Activated naive CD8-positive, alpha-beta T cell (primary cell): Measurements from ENCODE around the gene LINC01488.

Source experiments
- H3K27ac Mint-ChIP-seq: one replicate; pipeline ENCODE4 v1.8.0; 2021; ENCODE audit warnings: mixed read lengths
- H3K27me3 Mint-ChIP-seq: one replicate; pipeline ENCODE4 v1.8.0; 2021; ENCODE audit warnings: mixed read lengths
- H3K36me3 Mint-ChIP-seq: one replicate; pipeline ENCODE4 v1.8.0; 2021; ENCODE audit warnings: mixed read lengths
- H3K4me1 Mint-ChIP-seq: one replicate; pipeline ENCODE4 v1.8.0; 2021; ENCODE audit warnings: low read depth, mixed read lengths
- H3K4me3 Mint-ChIP-seq: one replicate; pipeline ENCODE4 v1.8.0; 2021; ENCODE audit warnings: mild to moderate bottlenecking, mixed read lengths
- H3K9me3 Mint-ChIP-seq: one replicate; pipeline ENCODE4 v1.8.0; 2021; ENCODE audit warnings: low read depth, mixed read lengths

LINC01488 gene

DNA sequence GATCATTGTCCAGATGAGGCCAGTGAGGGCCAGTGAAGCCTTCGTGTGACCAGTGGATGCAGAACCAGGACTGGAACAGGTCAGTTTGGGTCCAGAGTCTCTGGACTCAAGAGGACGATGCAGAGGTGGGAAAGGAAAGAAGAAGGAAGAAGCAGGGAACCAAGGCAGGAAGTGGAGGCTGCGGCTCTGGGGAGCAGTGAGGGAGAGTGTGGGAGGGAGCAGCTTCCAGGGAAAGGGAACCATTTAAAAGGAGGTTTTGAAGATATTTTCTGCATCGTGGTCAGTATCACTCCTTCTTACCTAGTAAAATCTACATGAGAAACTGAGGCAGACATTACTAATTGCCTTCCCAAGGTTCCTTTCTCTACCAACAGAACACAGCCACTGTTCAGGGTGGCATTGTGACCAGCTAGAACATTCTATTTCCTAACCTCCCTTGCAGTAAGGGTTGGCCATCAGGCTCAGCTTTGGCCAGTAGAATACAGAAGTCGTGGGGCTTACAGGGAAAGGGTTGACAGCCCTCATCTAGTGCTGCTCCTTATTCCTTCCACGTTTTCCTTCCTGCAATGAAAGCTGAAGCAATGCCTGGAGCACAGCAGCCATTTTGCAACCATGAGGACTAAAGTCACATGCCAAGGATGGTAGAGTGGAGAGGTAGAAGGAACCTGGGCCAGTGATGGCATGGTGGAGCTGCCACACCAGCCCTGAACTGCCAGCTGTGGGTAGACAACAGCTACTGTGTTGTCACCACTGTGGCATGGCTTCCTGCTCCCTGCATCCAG is 29.1 kb upstream of the LINC01488 start:
- H3K27ac Mint-ChIP-seq = no peak overlapping the region
- H3K27me3 Mint-ChIP-seq = peaks cover 13% of the 10 kb centered on the region
- H3K4me1 Mint-ChIP-seq = no peaks in the 10 kb centered on the region
- H3K9me3 Mint-ChIP-seq = peaks cover 3% of the 10 kb centered on the region
- H3K36me3 Mint-ChIP-seq = no peaks in the 10 kb centered on the region
- H3K4me3 Mint-ChIP-seq = no peak overlapping the region

DNA sequence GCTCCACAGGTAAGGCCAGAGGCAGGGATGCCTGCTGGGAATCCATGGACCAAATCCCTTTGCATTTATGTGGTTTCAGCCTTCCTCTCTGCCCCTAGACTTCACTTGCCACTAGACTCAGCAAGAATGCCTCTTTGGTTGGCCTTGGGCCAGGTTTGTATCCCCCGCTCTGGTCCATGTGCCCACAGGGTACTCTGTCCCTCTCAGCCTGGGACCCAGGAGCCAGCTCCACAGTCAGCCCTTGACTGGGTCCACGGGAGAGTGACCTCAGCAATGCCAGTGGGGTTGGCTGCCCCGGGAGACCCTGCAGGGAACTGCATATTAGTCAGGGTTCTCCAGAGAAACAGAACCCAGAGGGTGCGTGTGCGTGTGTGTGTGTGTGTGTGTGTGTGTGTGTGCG is 28.3 kb upstream of the LINC01488 start:
- Mint-ChIP-seq H3K4me1 (no peaks in the 10 kb centered on the region), H3K27ac (no peak overlapping the region)

DNA sequence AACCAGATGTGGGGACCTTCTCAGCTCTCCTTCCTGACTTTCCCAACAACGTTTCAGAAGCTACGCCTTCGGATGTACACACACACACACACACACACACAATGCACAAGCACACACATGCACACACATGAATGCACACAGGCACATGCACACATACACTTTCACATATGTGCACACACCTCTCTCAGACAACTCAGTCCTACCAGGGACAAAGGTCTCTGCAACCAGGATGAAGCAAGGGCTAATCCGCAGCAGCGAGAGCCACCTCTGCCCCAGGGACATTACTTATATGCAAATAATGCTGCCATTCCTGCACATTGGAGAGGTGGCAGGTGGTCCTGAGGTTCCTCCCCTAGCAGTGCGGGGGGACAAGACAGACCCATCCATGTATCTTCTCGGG is 27.4 kb upstream of the LINC01488 start:
- Mint-ChIP-seq H3K4me1 (no peaks in the 10 kb centered on the region), H3K4me3 (no peak overlapping the region), H3K27ac (no peak overlapping the region), H3K36me3 (no peaks in the 10 kb centered on the region), H3K9me3 (peaks cover 11% of the 10 kb centered on the region), H3K27me3 (peaks cover 9% of the 10 kb centered on the region)

More for the DNA sequence above, 28.3 kb upstream of the LINC01488 start:
- Mint-ChIP-seq H3K36me3 (no peaks in the 10 kb centered on the region), H3K9me3 (peaks cover 10% of the 10 kb centered on the region), H3K4me3 (no peak overlapping the region), H3K27me3 (peaks cover 13% of the 10 kb centered on the region)

DNA sequence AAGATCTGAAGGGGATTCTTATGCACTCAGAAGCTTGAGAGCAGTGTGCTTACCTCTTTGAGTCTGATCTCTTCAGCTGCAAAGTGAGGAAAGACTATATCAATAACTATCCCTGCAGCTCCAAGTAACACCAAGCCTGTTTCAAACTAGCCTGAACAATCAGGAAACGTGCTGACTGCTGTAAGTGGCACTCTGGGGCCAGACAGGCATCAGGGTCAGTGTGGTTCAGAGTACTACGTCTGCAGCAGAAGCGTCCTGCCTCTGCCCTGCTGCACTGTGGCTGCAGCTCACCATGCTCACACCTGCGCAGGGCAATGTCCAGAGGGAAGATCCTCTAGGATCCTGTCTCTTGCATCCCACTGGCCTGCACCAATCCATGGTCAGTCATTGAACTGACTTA is 25.5 kb upstream of the LINC01488 start:
- Mint-ChIP-seq H3K4me1 (no peaks in the 10 kb centered on the region), H3K9me3 (peaks cover 21% of the 10 kb centered on the region), H3K36me3 (no peaks in the 10 kb centered on the region), H3K27ac (no peak overlapping the region), H3K27me3 (peaks cover 8% of the 10 kb centered on the region), H3K4me3 (no peak overlapping the region)

DNA sequence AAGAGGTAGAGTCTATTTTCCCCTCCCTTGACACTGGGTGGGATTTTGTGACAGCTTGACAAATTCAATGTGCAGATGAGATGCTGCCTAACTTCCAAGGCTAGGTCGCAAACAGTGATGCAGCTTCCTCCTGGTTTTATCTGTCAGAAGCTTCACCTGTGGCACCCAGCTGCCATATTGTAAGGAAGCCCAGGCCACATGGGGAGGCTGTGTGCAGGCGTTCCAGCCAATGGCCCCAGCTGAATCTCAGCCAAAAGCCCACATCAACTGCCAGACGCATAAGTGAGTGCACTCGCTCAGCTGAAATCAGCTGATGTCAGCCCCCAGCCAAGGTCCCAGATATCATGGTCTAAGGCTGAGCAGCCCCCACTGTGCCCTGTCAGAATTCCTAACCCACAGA is 24.8 kb upstream of the LINC01488 start:
- Mint-ChIP-seq H3K27ac (no peak overlapping the region), H3K36me3 (peaks cover 2% of the 10 kb centered on the region), H3K27me3 (peaks cover 7% of the 10 kb centered on the region), H3K4me1 (no peaks in the 10 kb centered on the region), H3K9me3 (peaks cover 25% of the 10 kb centered on the region), H3K4me3 (no peak overlapping the region)

DNA sequence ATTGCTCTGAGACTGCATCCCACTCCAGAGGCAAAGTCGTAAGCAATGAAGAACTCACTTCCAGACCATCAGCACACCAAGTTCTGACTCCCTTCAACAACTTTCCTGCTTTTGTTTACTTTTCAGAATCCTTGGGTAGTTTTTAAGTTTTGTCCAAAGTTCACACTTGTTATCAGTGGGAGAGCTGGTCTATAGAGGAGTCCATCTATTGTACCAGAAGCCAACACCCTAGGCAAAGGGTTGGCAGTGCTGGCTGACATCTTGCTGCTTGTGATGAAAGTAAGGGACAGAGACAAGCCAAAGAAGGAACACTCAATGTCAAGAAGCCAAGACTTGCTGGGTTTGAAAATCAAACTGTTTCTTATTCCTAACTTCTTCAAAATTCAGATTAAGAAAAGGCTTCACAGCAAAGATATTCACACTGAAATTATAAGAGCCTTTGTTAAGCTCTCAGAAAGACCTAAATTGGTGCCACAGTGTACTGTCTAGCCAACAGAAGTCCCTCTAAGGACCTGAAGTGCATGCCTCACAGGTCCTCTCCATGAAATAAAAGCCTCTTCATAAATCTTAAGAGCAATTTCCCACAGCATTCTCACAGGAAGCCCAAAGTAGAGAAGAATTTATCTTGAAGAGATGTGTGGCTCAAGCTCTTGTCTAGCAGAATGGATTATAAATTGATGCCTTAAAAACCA is 21.5 kb upstream of the LINC01488 start:
- Mint-ChIP-seq H3K9me3 (peaks cover 25% of the 10 kb centered on the region), H3K36me3 (peaks cover 2% of the 10 kb centered on the region), H3K4me1 (no peaks in the 10 kb centered on the region), H3K4me3 (no peak overlapping the region), H3K27ac (no peak overlapping the region), H3K27me3 (peaks cover 11% of the 10 kb centered on the region)

DNA sequence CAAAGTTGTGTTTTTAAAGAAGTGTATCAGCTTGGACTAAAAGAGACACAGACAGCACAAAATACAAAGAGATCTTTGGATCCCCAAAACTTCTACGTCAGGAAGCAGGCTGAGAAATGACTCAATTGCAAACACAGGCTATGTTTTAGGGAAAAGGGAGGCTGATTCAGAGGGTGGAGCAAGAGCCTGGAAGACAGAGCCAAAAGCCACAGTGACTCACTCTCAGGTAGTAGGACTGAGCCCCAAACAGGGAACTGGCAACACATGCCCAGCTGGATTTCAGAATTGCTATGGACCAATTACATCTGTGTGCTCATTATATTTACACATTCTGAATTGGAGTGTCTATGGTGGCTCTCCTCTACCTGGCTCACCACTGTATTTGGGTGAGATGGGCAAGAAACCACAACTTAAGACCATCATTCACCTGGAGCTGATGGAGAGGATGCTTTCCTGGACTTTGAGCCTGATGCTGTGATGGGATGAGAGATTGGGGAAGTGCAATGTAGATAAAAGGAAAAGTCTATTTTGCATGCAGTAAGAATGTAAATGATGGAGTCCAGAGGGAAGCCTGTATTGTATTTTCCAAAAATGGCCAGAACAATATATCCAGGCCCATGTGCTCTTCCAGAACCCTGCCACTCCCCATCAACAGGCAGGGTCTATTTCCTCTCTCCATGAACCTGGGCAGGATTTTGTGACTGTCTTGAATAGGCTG is 20.8 kb upstream of the LINC01488 start:
- peaks cover 25% of the 10 kb centered on the region for H3K9me3 Mint-ChIP-seq
- peaks cover 2% of the 10 kb centered on the region for H3K36me3 Mint-ChIP-seq
- no peaks in the 10 kb centered on the region for H3K4me1 Mint-ChIP-seq
- H3K4me3 Mint-ChIP-seq = no peak overlapping the region
- H3K27me3 Mint-ChIP-seq = peaks cover 11% of the 10 kb centered on the region
- H3K27ac Mint-ChIP-seq = no peak overlapping the region

DNA sequence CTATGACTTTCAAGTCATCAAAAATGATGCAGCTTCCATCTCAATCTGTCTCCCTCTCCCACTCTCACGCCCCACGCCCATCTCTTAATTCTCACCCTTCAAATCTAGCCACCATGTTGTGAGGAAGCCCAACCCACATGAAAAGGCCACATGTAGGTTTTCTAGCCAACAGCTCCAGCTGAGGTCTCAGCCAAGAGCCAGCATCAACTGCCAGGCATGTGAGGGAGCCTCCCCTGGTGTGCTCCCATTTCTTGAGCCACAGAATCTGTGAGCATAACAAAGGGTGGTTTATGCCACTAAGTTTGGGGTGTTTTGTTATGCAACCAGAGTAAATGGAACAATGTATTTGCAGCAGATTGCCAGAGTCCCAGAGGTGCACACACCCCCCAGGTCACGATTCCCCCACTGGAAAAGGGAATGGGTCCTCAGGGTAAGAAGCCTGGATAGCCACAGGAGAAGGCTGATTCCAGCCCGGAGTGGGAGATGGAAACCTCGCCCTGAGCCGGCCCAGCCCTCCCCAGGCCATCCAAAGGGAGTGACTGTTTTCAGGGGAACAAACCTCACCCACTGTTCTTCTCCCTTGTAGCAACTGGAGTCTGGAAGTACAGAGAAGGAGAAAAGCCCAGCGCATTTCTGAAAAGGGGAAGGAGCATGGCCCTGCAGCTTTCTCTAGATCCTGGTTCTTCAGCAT is 20.0 kb upstream of the LINC01488 start:
- peaks cover 2% of the 10 kb centered on the region for H3K36me3 Mint-ChIP-seq
- H3K9me3 Mint-ChIP-seq = peaks cover 25% of the 10 kb centered on the region
- peaks cover 11% of the 10 kb centered on the region for H3K27me3 Mint-ChIP-seq
- no peaks in the 10 kb centered on the region for H3K4me1 Mint-ChIP-seq
- no peak overlapping the region for H3K27ac Mint-ChIP-seq
- H3K4me3 Mint-ChIP-seq = no peak overlapping the region

DNA sequence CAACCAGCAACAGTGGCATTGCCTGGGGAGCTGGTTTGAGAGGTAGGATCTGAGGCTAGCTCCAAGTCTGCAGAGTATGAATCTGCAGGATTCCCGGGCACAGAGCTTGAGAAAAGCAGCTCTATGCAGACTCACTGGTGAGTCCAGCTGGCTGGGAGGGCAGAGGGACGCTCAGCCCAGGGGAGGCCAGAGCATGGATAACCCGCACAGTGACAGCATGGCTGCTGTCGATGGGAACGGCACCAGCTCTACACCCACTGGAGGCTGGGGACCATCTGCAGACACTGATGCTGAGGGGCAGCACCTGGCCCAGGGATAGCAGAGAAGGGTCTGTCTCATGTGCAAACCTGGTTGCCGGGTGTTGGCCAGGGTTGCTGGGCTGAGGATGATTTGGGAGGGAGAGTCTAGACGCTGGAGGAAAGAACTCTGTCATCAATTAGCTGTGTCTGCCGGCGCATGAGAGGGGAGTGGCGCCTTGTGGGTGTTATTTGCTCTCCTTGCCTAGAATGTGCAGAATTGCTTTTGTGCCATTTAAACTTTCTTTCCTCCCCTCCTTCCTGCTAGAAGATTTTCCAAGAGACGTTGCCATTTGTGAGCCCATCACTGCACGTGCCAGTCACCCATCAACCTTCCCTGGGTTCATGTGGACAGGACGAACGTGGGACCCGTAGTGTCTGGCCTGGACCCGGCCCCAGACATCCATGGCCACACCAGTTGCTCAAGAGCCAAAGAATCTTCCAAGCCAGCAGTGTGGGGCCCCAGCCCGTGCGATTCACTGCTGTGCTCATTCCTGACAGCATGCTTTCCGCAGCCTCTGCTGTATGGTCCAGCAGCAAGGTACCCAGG is 19.1 kb upstream of the LINC01488 start:
- Mint-ChIP-seq H3K27me3 (peaks cover 12% of the 10 kb centered on the region), H3K4me1 (no peaks in the 10 kb centered on the region), H3K4me3 (no peak overlapping the region), H3K9me3 (peaks cover 22% of the 10 kb centered on the region), H3K36me3 (peaks cover 2% of the 10 kb centered on the region), H3K27ac (no peak overlapping the region)

DNA sequence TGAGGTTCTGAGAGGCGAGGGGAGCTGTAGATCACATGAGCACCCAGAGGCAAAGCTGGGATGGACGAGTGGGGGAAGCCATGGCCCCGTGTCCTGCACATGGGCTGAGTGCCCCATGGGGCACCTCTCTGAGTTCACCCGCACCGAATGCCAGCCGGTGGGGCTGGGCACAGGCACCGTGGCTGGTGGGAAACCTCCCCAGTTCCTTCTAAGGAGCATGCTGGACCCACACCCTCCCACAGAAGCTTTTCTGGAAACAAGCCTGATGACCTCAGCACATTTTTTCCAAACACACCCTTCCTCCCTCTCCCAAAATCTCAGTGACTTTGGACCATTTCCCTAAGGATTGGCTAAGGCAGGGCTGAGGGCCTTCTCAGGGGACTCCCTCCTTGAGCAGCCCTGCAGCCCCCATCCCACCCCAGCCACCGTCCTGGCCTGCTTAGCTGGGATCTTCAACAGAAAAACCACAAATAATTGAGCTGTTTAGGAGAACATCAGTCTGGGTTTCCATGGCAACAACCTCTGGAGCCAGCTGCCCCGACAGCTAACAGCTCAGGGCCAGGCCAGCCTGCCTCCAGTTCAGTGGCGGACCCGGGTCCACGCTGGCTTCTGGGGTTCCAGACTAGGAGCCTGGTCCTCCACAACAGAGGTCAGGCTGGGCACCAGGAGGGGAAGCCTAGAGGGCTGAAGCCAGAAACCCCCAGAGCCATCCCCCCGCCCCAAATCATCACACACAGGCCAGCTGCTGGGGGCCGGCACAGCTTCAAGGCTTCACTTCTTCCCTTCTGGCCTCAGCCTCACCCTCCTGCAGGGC is 18.1 kb upstream of the LINC01488 start:
- Mint-ChIP-seq H3K27me3 (peaks cover 12% of the 10 kb centered on the region), H3K4me1 (no peaks in the 10 kb centered on the region)

DNA sequence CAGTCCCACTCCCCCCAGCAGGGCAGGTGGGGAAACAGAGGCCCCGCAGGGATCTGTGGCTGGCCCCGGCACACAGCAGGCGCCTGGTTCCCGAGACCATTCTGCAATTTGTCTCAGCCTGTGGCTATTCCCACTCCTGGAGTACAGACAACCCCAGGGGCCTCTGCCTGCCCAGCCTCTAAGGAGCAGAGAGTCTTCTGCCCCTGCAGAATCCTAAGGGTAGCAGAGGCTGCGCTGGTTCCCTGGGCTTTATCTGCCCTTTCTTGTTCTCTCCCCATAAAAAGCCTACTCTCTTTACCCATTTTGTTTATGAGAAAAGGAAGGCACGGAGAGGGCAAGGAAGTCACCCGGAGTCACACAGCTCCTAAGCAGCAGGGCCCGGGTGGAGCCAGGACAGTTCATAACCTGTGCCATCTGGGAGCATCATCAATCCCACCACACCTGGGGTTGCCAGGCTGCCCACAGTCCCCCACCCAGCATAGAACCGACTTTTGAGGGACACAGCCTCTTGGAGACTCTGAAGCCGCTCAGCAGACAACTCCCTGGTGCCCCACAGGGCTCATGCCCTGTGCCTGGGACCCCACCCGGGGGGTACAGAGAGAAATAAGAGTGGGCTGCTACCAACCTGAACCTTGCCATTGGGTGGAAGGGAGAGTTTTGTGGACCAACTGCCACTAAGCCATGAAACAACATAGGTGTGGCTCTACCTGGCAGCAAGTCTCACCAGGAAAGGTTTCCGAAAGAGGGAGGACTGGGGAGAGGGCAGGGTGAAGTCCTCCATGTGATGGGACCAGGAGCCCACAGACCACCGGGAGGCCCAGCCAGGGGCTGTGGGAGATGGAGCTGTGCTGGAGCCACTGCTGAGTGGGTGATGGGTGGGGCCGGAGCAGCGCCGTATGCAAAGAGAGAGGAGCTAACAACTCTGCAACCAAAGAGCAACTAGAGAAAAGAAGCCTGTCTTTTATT is 17.2 kb upstream of the LINC01488 start:
- Mint-ChIP-seq H3K4me1 (no peaks in the 10 kb centered on the region), H3K9me3 (peaks cover 14% of the 10 kb centered on the region), H3K36me3 (peaks cover 2% of the 10 kb centered on the region), H3K4me3 (no peak overlapping the region), H3K27ac (no peak overlapping the region), H3K27me3 (peaks cover 12% of the 10 kb centered on the region)

More for the DNA sequence above, 18.1 kb upstream of the LINC01488 start:
- no peak overlapping the region for H3K4me3 Mint-ChIP-seq
- H3K27ac Mint-ChIP-seq = no peak overlapping the region
- H3K9me3 Mint-ChIP-seq = peaks cover 14% of the 10 kb centered on the region
- peaks cover 2% of the 10 kb centered on the region for H3K36me3 Mint-ChIP-seq

DNA sequence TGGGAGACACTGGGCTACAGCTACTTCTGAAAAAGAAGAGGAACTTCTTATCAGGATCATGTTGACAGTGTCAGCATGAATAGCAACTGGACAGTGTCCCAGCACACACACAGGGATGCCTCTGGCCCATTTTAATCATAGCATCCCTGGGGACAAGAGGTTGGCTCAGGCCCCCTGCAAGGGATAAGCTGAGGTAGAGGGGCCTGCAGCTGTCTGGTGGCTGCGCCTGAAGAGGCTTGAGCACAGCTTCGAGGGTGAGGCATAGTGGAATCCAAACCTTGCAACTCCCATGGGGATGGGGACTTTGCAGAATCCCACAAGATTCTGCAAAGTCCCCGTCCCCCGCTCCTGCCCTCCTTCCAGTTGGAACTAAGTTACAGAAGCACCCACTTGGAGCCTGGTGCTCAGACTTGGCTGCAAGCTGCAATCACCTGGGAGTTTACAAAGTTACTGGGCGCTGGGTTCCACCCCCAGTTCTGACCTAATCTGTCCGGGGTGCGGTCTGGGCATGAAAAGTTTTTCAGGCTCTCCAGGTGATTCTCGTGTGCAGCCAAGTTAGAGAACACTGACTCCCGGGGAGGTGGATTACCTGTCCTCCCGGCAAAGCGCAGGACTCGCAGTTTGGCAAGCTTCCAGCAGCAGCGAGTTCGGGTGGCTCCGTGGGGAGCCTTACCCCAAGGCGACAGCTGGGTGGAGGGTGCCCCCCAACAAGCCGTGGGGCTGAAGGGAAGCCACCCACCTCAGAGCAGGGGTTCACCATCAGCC is 16.0 kb upstream of the LINC01488 start:
- Mint-ChIP-seq H3K27me3 (peaks cover 12% of the 10 kb centered on the region), H3K4me1 (no peaks in the 10 kb centered on the region), H3K36me3 (peaks cover 2% of the 10 kb centered on the region), H3K9me3 (peaks cover 10% of the 10 kb centered on the region), H3K27ac (no peak overlapping the region), H3K4me3 (no peak overlapping the region)
